ENCODE measurements around the gene TTC38.

Gene TTC38

DNA sequence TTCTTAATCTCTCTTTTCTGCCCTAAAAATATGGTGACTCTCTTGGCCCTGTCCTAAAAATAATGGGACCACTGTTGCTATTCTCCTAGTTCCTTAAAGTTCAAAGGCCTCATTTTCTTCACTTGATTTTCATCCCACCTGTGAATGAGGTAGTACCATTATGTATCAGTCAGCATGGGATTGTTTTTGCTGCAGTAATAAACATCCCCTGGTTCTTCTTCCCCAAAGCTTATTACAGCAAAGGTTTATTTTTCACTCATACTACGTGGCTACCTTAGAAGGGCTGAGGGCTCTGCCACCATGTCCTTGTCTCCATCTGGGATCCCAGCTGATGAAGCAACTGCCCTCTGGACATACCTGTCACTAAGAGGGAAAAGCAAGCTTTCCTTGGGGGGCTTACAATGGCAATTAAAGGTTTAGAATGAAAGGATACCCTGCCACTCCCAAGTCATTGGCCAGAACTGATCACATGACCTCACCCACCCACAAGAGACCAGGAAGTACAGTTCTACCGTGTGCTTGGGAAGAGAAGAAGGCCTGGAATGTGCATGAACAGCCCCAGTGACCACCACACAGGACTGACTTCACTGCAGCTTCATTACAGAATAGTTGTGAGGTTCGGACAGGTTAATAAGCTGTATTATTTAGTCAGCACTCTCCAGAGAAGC is 7.8 kb downstream of the TTC38 start:
- no peaks in the 10 kb centered on the region for H3K9me3 Mint-ChIP-seq

DNA sequence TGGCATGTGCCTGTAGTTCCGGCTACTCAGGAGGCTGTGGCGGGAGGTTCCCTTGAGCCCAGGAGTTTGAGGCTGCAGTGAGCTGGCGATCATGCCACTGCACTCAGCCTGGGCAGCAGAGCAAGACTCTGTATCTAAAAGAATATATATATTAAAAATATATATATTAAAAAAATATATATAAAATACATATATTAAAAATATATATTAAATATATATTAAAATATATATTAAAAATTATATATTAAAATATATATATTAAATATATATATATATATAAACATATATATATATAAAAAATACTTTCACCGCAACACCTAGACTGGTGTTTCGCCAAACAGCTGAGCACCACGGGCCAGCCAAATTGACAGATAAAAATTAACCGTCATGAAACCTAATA is 8.8 kb downstream of the TTC38 start:
- Mint-ChIP-seq H3K27me3 (ENCODE audit: low read depth, poor library complexity) (peaks cover 8% of the 10 kb centered on the region), H3K4me3 (no peak overlapping the region), H3K36me3 (ENCODE audit: low read depth) (peaks cover 37% of the 10 kb centered on the region), H3K27ac (no peak overlapping the region), H3K4me1 (no peaks in the 10 kb centered on the region), H3K9me3 (no peaks in the 10 kb centered on the region)
- DNase-seq = no peak
- TF ChIP-seq, protein P1, sequence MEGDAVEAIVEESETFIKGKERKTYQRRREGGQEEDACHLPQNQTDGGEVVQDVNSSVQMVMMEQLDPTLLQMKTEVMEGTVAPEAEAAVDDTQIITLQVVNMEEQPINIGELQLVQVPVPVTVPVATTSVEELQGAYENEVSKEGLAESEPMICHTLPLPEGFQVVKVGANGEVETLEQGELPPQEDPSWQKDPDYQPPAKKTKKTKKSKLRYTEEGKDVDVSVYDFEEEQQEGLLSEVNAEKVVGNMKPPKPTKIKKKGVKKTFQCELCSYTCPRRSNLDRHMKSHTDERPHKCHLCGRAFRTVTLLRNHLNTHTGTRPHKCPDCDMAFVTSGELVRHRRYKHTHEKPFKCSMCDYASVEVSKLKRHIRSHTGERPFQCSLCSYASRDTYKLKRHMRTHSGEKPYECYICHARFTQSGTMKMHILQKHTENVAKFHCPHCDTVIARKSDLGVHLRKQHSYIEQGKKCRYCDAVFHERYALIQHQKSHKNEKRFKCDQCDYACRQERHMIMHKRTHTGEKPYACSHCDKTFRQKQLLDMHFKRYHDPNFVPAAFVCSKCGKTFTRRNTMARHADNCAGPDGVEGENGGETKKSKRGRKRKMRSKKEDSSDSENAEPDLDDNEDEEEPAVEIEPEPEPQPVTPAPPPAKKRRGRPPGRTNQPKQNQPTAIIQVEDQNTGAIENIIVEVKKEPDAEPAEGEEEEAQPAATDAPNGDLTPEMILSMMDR (IDR thresholded peaks at IDR 0.05) = no peak

More for the DNA sequence above, 7.8 kb downstream of the TTC38 start:
- peaks cover 37% of the 10 kb centered on the region for H3K36me3 Mint-ChIP-seq (ENCODE audit: low read depth)
- TF ChIP-seq, protein P1 (IDR thresholded peaks at IDR 0.05) = no peak
- no peak overlapping the region for H3K27ac Mint-ChIP-seq
- H3K4me1 Mint-ChIP-seq = no peaks in the 10 kb centered on the region
- no peak overlapping the region for H3K4me3 Mint-ChIP-seq
- DNase-seq = no peak
- H3K27me3 Mint-ChIP-seq (ENCODE audit: low read depth, poor library complexity) = peaks cover 10% of the 10 kb centered on the region

DNA sequence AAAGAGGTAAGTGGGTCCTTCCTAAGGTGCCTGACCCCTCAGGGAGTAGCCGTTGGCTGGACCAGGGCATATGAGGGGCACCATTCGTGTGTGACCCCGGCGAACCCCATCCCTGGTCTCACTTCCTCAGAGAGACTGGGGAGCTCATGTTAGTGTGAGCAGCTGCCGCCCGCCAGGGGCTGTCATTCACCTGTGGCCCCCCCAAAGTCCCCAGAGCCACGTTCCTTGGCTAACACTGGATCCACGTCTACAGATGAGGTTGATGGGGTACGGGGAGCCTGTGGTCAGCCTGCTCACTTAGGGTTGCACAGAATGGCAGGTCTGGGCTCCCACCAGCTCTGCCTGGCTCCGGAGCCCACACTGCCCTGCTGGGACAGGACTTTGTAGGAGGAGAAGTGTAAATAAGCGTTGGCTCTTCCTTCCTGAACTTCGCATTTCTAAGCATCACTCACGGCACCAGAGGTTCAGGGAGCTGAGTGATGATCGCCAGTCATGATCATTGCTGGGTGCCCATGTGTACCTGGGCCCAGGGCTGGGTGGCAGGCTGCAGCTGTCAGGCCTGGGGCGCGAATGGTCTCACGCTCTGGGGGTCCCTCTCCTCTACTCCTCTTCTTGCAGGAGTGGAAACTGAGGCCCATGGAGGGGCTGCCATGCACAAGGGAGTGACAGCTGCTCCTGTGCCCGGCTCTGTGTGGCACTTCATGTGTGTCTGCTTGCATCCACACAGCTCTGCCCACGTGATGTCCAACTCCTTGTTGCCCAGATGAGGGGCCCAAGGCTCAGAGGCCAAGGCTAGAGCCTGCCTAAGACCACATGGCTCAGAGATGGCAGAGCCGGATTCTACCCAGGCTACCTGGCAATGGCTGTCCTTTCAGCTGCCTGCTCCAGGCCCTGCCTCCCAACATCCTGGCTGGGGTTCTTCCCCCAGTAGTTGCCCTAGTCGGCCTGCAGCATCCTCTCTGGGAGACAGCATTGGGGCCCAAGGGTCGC is 11.1 kb downstream of the TTC38 start:
- Mint-ChIP-seq H3K4me1 (no peaks in the 10 kb centered on the region), H3K4me3 (no peak overlapping the region), H3K36me3 (ENCODE audit: low read depth) (peaks cover 42% of the 10 kb centered on the region), H3K27me3 (ENCODE audit: low read depth, poor library complexity) (peaks cover 12% of the 10 kb centered on the region), H3K27ac (no peak overlapping the region), H3K9me3 (no peaks in the 10 kb centered on the region)
- DNase-seq = no peak
- TF ChIP-seq, protein P1 (IDR thresholded peaks at IDR 0.05) = no peak

DNA sequence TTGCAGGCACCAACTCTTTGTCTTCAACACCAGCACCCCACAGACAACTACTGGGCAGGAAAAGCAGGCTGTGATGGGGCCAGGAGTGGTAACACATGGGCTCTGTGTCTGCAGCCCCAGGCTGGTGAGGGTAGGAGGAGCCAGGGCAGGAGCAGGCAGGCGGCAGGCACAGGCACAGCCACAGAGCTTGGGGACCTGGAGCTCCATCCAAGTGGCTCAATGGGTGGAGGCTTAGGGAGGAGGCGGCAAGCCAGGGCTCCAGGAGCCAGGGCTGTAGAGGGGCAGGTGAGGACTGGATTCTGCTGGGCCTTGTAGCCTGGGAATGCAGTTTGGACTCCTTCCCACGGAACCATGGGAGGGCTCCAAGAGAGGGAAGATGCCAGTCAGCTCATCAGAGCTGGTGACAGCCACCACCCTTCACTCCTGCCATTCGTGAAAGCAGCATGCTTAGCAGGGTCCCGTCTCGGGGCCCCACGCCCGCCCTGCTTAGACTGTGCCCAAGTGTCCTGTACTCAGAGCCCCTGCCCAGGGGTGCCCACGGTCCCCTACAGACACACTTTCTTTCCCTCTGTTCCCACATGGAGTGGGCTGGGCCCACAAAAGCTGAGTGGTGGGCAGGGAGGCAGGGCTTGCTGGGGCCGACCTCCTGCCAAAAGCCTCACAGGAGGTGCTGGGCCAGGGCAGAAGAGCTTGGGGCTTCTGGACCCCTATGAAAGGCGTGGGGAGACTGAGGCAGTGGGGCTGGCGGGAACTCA is 12.4 kb downstream of the TTC38 start:
- Mint-ChIP-seq H3K27me3 (ENCODE audit: low read depth, poor library complexity) (peaks cover 12% of the 10 kb centered on the region), H3K27ac (no peak overlapping the region), H3K9me3 (no peaks in the 10 kb centered on the region), H3K36me3 (ENCODE audit: low read depth) (peaks cover 46% of the 10 kb centered on the region), H3K4me3 (no peak overlapping the region), H3K4me1 (no peaks in the 10 kb centered on the region)
- DNase-seq = no peak
- TF ChIP-seq, protein P1 (IDR thresholded peaks at IDR 0.05) = no peak

DNA sequence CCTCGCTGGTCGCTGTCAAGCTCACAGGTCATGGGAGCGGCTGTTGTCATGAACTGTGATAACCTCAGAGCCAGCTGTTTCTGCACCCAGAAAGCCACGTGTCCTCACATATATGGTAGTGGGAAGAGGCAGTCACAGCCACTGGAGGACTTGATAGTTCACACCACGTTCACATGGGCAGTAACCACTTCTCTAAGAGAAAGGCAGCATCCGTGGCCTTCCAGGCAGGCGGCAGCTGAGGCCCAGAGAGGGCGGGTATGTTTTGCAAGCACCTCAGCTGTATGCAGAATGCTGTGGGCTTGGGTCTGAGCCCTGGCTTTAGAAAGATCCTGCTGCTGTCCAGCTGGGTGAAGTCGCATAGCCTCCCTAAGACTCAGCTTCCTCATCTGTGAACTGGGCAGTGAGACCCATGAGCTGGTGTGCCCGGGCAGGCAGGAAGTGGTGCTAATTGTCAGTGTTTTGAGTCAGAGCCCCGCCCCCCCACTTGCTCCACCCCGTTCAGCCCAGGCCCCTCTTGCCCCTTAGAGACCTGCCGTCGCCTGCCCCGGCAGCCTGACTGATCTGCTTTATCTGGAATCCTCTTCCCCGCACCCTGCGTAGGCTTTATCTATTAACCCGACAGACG is 13.3 kb downstream of the TTC38 start:
- DNase-seq = no peak
- H3K36me3 Mint-ChIP-seq (ENCODE audit: low read depth) = peaks cover 46% of the 10 kb centered on the region
- TF ChIP-seq, protein P1 (IDR thresholded peaks at IDR 0.05) = no peak
- no peaks in the 10 kb centered on the region for H3K9me3 Mint-ChIP-seq
- H3K4me3 Mint-ChIP-seq = no peak overlapping the region
- H3K4me1 Mint-ChIP-seq = no peaks in the 10 kb centered on the region
- H3K27ac Mint-ChIP-seq = no peak overlapping the region
- peaks cover 9% of the 10 kb centered on the region for H3K27me3 Mint-ChIP-seq (ENCODE audit: low read depth, poor library complexity)
